GM19452 (cell line): ENCODE results near the gene PPP1R12C.
"Not testable (repeated sequence)": the region's sequence is repeated elsewhere in the genome, so short reads cannot be mapped to it uniquely, and the experiment has no call there.

Source experiments
- ATAC-seq: cut with Tn5 transposase; IDR thresholded peaks from one replicate; pipeline ENCODE4 v1.9.1; 2021; ENCODE audit not compliant: unreplicated experiment

Gene PPP1R12C

GRCh38 chr19:55076321-55076720, 41.1 kb downstream of the PPP1R12C start:
- ATAC-seq: no peak

- no peak for ATAC-seq
Observed at GRCh38 chr19:55075371-55075998, 42.0 kb downstream of the PPP1R12C start, which contains the start of gene EPS8L1. Gene EPS8L1 (plus strand): TSS chr19:55075869. CDS start chr19:55076445, 576 bp downstream.

- ATAC-seq: no peak
Observed at GRCh38 chr19:55071913-55072312, 45.5 kb downstream of the PPP1R12C start.

DNA sequence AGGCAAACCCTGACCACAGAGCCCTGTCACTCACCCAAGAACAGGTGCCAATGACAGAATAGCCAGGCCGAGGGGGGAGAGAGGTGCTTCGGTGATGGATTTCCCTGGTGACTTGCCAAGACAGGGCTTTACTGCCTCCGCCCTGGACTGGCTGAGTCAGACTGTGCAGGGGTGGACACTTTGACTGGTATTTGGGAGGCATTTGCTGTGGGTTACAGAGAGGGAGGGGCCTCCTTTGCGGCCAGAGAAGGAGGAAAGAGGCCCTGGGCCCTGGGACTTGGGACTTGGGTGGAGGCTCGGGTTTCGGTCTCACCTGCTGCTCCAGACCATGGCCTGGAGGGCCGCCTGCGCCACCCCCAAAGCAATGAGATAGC, 46.3 kb downstream of the PPP1R12C start:
- no peak for ATAC-seq

- ATAC-seq: no peak
Observed at GRCh38 chr19:55070466-55071128, 46.8 kb downstream of the PPP1R12C start.

DNA sequence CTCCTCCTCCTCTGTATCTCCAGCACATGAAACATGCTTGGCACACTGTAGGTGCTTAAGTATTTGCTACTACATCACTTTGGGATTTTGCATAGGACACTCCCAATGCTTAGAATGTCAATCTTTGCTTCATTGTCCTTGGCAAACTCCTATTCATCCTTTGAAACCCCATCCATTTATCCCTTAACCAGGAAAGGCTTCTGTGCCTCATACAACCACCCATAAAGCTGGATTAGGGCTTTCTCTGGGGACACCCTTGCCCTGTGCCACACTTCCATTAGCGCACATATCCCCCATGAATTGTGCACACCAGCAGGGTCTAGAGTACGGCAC, 47.6 kb downstream of the PPP1R12C start:
- no peak for ATAC-seq

DNA sequence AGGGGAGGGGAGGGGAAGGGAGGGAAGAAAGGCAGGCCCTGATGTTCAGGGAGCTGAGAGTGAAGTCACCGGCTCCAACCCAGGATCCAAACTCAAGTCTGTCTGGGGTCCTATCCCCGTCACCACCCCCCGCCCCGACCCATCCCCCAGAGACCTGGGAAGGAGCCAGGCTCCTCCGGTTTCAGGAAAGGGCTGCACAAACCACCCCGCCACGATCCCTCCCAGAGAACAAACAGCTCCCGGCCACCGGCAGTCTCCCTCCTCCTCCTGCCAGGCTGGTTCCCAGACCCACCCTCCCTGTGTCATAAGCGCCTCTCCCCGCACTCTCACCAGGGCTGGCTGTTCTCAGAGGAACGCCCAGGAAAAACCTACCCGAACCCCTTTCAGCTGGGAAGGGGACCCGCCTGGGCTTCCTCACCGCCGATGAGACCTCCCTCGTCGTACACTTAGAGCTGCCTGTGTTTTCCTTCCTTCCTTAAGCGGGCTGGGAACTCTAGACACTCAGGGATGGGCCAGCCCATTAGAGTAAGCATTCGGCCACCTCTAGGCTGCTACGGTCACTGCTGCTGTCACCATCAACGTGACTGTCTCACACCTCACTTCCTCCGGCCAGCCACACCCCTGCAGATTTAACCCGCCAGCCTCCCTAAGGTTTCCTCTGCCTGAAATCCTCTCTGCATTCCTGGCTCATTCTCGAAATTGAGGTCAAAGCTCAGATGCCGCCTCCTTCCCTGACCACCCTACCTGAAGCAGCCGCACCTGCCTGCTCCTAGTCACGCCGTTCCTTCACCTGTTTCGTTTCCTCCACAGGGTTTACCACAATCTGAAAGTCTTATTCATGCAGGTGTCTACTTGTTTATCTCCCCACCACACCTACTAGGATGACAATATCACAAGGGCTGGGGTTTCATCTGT, 48.2 kb downstream of the PPP1R12C start:
- ATAC-seq: no peak

- ATAC-seq: no peak
Observed at GRCh38 chr19:55067869-55068268, 49.6 kb downstream of the PPP1R12C start.

- no peak for ATAC-seq
Observed at GRCh38 chr19:55066107-55066709, 51.2 kb downstream of the PPP1R12C start.

- not testable (repeated sequence) for ATAC-seq
Observed at GRCh38 chr19:55065516-55065915, 51.9 kb downstream of the PPP1R12C start.

DNA sequence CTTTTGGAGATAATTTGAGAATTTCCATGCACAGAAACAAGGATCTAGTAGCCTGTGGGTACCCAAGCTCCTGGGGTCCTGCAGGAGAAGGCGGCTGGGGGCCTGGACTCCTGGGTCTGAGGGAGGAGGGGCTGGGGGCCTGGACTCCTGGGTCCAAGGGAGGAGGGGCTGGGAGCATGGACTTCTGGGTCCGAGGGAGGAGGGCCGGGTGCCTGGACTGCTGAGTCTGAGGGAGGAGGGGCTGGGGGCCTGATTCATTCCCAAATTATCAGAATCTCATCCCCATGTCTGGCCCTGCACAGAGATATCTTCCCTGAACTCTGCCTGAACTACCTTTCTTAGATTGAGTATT, 54.0 kb downstream of the PPP1R12C start:
- no peak for ATAC-seq

GRCh38 chr19:55062735-55063491, 54.5 kb downstream of the PPP1R12C start, which contains the start of gene RDH13:
Gene RDH13 (minus strand): TSS chr19:55063148. CDS start chr19:55063032, 116 bp downstream.
- ATAC-seq: peak; percentile 88

DNA sequence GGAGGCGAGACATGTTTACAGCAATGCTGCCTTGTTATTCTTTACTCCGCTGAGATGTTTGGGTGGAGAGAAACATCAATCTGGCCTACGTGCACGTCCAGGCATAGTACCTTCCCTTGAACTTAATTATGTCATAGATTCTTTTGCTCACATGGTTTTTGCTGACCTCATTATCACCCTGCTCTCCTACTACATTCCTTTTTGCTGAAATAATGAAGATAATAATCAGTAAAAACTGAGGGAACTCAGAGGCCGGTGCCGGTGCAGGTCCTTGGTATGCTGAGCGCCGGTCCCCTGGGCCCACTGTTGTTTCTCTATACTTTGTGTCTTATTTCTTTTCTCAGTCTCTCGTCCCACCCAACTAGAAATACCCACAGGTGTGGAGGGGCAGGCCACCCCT, 57.1 kb downstream of the PPP1R12C start:
- not testable (repeated sequence) for ATAC-seq

DNA sequence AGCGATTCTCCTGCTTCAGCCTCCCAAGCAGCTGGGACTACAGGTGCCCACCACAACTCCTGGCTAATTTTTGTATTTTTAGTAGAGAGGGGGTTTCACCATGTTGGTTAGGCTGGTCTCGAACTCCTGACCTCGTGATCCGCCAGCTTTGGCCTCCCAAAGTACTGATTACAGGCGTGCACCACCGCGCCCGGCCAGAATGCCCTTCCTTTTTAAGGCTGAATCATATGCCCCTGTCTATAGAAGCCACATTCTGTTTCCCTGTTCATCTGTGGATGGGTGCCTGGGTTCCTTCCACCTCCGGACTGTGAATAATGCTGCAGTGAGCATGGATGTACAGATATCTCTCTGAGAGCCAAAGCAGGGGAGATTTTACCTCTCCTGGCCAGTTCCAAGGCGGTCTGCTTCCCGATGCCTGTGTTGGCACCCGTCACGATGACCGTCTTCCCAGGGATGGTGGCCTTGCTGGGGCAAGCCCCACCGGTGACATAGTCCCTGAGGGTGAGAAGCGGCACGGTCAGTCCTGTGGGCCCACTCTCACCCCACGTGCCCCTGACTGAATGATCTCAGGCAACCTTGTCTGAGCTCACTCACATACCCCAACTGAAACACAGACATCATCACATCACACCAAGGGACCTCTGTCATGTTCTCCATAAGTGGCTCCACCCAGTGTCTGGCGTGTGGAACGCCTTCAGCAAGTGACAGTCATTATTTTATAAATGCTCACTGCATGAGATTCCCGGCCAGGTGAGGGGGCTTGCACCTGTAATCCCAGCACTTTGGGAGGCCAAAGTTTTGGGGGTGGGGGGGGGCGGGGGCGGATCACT, 58.4 kb downstream of the PPP1R12C start:
- no peak for ATAC-seq

GRCh38 chr19:55056827-55057226, 60.6 kb downstream of the PPP1R12C start:
- no peak for ATAC-seq

DNA sequence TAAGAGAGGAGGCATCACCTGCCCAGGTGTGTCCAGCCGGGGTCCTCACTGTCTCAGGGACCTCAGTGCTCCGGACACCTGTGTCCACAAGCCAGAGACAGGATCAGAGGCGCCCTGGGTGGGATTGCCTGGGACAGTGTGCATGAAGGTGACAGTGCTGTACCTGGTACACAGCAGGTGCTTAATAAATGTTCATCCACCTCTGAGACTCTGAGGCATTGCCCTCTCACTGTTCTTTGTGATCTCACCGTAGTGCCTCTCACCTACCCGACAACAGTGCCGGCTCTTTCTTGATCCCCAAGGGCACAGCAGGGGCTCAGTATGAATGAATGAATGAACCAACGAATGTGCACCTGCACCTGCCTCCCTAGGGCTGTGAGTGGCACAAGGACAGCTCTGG, 63.7 kb downstream of the PPP1R12C start:
- ATAC-seq: no peak

DNA sequence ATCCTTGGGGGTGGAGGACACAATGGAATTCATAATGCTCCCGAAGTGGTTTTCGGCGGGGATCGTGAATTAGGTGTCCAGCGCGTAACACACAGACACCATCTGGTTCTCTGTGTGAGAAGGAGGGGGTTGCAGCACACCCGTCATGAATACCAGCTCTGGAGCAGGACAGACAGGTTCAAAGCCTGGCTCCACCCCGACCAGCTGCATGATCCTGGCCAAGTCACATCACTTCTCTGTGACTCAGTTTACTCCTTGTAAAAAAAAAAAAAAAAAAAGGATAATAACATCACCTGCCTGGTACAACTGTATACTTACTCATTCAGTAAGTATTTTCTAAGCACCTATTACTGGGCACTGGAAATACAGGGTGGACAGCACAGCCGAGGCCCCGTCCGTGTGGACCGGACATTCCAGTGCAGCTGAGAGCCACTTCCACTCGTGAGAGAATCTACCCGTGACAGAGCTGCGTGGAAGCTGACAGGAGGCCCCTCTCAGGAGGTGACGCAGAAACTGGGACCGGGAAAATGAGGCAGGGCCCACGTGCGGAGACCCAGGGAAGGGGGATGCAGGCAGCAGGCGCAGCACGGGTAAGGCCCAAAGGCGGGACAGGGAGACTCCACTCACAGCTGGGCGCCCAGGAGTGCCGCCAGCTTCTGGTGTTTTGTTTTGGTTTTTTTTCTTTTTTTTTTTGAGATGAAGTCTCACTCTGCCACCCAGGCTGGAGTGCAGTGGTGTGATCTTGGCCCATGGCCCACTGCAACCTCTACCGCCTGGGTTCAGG, 66.5 kb downstream of the PPP1R12C start:
- no peak for ATAC-seq

GRCh38 chr19:55048446-55048845, 69.0 kb downstream of the PPP1R12C start:
- no peak for ATAC-seq

GRCh38 chr19:55047951-55048350, 69.5 kb downstream of the PPP1R12C start:
- no peak for ATAC-seq
